NOMO-1 treated with DMSO at 0.1 percent for 48 hours (cell line): ENCODE data around the gene PHYHD1.

Experiments
- DNase-seq: peaks from one replicate; lab custom pipeline; 2025; ENCODE audit not compliant: unreplicated experiment; lab: John Stamatoyannopoulos, UW

PHYHD1 gene

GRCh38 chr9:128920381-128921058, at the start of gene PHYHD1:
PHYHD1 (plus strand) TSS chr9:128920982; CDS start chr9:128922324, 1,342 bp downstream.
- DNase-seq = no peak

GRCh38 chr9:128877852-128878251, 42.9 kb upstream of the PHYHD1 start:
- DNase-seq = no peak

- DNase-seq = peak; percentile 95
Measured at GRCh38 chr9:128881884-128882676, 38.7 kb upstream of the PHYHD1 start, which contains the start of the genes KYAT1 and LRRC8A. KYAT1 (minus strand) TSS chr9:128881950; CDS start chr9:128845405, 36,545 bp downstream. LRRC8A (plus strand) TSS chr9:128882133; CDS start chr9:128907165, 25,032 bp downstream.

- DNase-seq = peak; percentile 17
Measured at GRCh38 chr9:128882677-128883603, 37.8 kb upstream of the PHYHD1 start.

- no peak for DNase-seq
Measured at GRCh38 chr9:128884164-128884563, 36.6 kb upstream of the PHYHD1 start.

- no peak for DNase-seq
Measured at GRCh38 chr9:128885376-128885775, 35.4 kb upstream of the PHYHD1 start.

GRCh38 chr9:128885798-128886197, 35.0 kb upstream of the PHYHD1 start:
- DNase-seq = no peak

GRCh38 chr9:128886211-128886891, 34.4 kb upstream of the PHYHD1 start:
- DNase-seq = no peak

GRCh38 chr9:128887049-128887448, 33.7 kb upstream of the PHYHD1 start:
- no peak for DNase-seq

GRCh38 chr9:128887914-128888350, 32.9 kb upstream of the PHYHD1 start:
- no peak for DNase-seq

- no peak for DNase-seq
Measured at GRCh38 chr9:128891321-128892220, 29.2 kb upstream of the PHYHD1 start.

GRCh38 chr9:128892221-128892921, 28.4 kb upstream of the PHYHD1 start:
- no peak for DNase-seq

- no peak for DNase-seq
Measured at GRCh38 chr9:128893354-128893753, 27.4 kb upstream of the PHYHD1 start.

- DNase-seq = no peak
Measured at GRCh38 chr9:128894764-128895163, 26.0 kb upstream of the PHYHD1 start.

GRCh38 chr9:128895556-128895955, 25.2 kb upstream of the PHYHD1 start:
- no peak for DNase-seq

GRCh38 chr9:128898382-128898781, 22.4 kb upstream of the PHYHD1 start:
- DNase-seq = no peak

- DNase-seq = no peak
Measured at GRCh38 chr9:128898845-128899565, 21.8 kb upstream of the PHYHD1 start.
